Memory B cell (primary cell): ENCODE data around the gene TRPC3.

Source experiments
- ATAC-seq: fragments of 150-1000 bp; cut with Tn5 transposase; 2 replicates; pipeline ENCODE4 v1.10.0; 2021; ENCODE audit warnings: low read depth, mild to moderate bottlenecking, moderate library complexity
- DNase-seq, 2 donors: peaks; one replicate each; pipeline ENCODE4 v3.0.0; 2022; ENCODE audit warnings: low spot score in 2 of 2
- H3K27ac Mint-ChIP-seq: one replicate; pipeline ENCODE4 v1.8.0; 2022; ENCODE audit warnings: mild to moderate bottlenecking, moderate library complexity, mixed read lengths
- H3K27me3 Mint-ChIP-seq: one replicate; pipeline ENCODE4 v1.8.0; 2022; ENCODE audit warnings: mixed read lengths
- H3K36me3 Mint-ChIP-seq: one replicate; pipeline ENCODE4 v1.8.0; 2022; ENCODE audit warnings: mild to moderate bottlenecking, mixed read lengths
- H3K4me1 Mint-ChIP-seq: one replicate; pipeline ENCODE4 v1.8.0; 2022; ENCODE audit warnings: mixed read lengths
- H3K4me3 Mint-ChIP-seq: one replicate; pipeline ENCODE4 v1.8.0; 2022; ENCODE audit warnings: mild to moderate bottlenecking, moderate library complexity, mixed read lengths
- H3K9me3 Mint-ChIP-seq: one replicate; pipeline ENCODE4 v1.8.0; 2022; ENCODE audit warnings: mixed read lengths

The TRPC3 gene

DNA sequence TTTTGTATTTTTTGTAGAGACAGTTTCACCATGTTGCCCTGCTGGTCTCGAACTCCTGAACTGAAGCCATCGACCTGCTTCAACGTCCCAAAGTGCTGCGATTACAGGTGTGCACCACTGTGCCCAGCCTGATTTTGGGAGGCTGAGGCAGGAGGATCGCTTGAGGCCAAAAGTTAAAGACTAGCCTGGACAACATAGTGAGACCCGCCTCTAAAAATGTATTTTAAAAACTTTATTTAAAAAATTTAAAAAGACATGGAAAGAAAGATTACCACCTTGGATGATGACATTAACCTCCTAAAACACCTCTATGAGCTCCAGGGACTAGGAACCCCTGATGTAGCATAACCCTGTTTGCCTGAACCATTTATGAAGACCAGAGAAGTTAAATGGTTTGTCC, 75.8 kb downstream of the TRPC3 start:
- Mint-ChIP-seq H3K4me3 (no peak overlapping the region), H3K27me3 (peaks cover 9% of the 10 kb centered on the region)

DNA sequence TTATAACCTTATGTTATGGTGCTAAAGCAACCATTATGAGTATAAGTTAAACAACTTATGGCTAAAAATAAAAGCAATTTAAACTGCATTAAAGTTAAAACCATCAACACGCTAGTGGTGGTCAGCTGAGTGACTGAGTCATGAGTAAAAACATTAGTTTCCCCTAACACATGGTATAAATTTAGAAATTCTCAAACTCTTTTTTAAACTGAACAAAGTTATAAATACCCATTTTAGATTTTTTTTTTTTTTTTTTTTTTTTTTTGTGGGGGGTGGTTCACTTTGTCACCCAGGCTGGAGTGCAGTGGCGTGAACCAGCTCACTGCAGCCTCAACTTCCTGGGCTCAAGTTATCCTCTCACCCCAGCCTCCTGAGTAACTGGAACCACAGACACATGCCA, 76.2 kb downstream of the TRPC3 start:
- H3K4me1 Mint-ChIP-seq, result peaks cover 3% of the 10 kb centered on the region
- H3K27me3 Mint-ChIP-seq, result peaks cover 8% of the 10 kb centered on the region

More for the DNA sequence above, 75.8 kb downstream of the TRPC3 start:
- ATAC-seq, result no peak
- DNase-seq, result no peak
- Mint-ChIP-seq H3K36me3 (no peaks in the 10 kb centered on the region), H3K27ac (no peak overlapping the region), H3K9me3 (no peaks in the 10 kb centered on the region), H3K4me1 (peaks cover under 1% of the 10 kb centered on the region)

DNA sequence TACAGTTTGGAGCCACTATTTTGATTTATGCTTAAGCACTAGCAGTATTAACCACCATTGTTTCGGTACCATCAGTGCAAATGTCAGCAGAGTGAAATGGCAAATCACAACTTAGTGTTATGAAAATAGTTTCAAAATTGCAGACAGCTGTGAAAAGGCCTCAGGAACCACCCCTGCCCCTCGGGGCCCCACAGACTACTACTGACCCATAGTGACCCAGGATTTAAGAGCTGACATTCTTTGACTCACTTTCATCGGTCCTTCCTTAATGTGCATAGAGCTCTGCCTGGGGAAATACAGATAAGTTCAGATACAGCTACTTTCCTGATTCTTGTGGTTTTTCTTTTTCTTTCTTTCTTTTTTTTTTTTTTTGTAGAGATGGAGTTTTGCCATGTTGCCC, 78.3 kb downstream of the TRPC3 start:
- Mint-ChIP-seq H3K4me3 (no peak overlapping the region), H3K4me1 (peaks cover 10% of the 10 kb centered on the region), H3K36me3 (no peaks in the 10 kb centered on the region)

More for the DNA sequence above, 76.2 kb downstream of the TRPC3 start:
- ATAC-seq (no peak), DNase-seq (no peak)
- no peaks in the 10 kb centered on the region for H3K36me3 Mint-ChIP-seq
- H3K9me3 Mint-ChIP-seq, result no peaks in the 10 kb centered on the region
- no peak overlapping the region for H3K4me3 Mint-ChIP-seq
- no peak overlapping the region for H3K27ac Mint-ChIP-seq

DNA sequence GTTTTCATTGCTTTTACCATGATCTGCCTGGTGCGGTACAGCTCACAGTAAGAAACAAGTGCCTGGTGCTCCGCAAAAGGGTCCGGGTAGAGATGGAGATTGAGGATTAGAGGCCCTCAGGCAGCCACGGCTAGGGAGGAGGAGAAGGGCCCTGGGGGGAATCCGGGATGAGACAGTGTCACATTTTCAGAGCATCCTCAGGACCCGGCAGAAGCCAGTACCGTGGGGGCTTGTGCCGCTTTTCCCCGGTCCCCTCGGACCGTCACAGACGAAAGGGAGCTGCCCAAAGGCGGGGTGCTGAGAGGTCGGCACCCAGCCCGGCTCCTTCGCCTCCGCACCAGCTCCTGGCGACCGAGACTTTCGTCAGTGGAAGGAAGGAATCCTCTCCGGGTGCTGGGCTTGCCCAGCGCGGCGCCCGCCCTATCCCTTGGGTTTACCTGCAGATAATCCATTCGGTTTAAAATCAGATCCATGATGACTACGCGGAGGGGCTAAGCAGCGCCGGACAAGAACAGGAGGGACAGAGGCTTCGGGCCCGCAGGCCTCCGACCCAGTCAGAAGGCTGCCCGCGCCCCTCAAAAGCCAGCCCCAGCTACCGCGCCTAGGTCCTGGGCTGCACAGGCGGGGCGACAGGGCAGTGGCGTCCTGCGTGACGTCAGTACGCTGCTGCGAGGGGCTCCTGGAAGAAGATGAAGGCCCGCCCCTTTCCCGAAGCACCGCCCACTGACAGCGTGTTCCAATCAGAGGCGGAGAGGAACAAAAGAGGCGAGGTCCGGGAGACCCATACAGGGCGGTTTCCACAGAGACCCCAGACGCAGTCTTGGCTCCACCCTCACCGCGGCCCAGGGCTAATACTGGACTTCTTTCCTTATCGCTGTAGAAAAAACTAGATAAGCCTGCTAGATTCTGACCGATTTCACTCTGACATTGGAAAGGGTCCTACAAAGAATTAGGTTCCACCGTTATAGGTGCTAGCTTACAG, 81.7 kb downstream of the TRPC3 start, which contains the start of gene BBS7:
BBS7 (minus strand) TSS at position 634 of the 982 bp plus-strand sequence; CDS start at position 473, 161 bp downstream.
- Mint-ChIP-seq H3K4me1 (peaks cover 10% of the 10 kb centered on the region), H3K9me3 (no peaks in the 10 kb centered on the region), H3K36me3 (peaks cover 9% of the 10 kb centered on the region), H3K27me3 (peaks cover 1% of the 10 kb centered on the region), H3K4me3 (peak within 1 kb of the TSS; percentile 99), H3K27ac (peak within 1 kb of the TSS; percentile 89)
- ATAC-seq, result peak; percentile 97
- DNase-seq, result peak; percentile 91 to 92

More for the DNA sequence above, 78.3 kb downstream of the TRPC3 start:
- Mint-ChIP-seq H3K27ac (no peak overlapping the region), H3K9me3 (no peaks in the 10 kb centered on the region), H3K27me3 (peaks cover 6% of the 10 kb centered on the region)
- ATAC-seq, result no peak
- no peak for DNase-seq

DNA sequence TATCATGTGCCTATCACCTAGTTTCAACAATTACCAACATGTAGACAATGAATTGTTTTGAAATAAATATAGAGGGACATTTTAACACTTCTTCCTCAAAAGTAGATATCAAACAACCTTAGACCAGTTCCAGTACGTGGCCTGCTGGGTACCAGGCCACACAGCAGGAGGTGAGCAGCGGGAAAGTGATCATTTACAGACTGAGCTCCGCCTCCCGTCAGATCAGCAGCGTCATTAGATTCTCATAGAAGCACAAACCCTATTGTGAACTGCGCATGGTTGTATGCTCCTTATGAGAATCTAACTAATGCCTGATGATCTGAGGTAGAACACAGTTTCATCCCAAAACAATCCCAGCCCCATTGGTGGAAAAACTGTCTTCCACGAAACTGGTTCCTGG, 88.1 kb downstream of the TRPC3 start:
- H3K9me3 Mint-ChIP-seq, result no peaks in the 10 kb centered on the region
- H3K27me3 Mint-ChIP-seq, result no peaks in the 10 kb centered on the region
- no peak overlapping the region for H3K4me3 Mint-ChIP-seq
- ATAC-seq (no peak), DNase-seq (no peak)
- H3K27ac Mint-ChIP-seq, result no peak overlapping the region
- peaks cover 1% of the 10 kb centered on the region for H3K4me1 Mint-ChIP-seq
- H3K36me3 Mint-ChIP-seq, result peaks cover 11% of the 10 kb centered on the region

DNA sequence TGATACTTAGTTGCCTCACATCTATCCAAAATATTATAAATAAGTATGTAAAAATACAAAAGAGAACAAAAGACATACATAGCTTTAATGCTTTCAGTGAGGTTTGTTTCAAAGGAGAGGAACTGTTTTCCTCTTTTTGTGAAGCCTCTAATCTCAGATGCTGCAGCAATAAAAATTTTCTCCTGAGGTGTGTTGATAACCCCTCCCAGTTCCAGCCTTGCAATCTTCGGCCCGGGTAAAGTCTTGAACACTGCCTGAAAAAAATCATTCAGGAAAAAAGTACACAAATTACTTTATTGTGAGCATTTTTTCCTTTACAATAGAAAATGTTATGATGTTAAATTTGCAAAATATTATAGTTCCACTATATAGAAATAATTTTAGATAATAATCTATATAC, 90.4 kb downstream of the TRPC3 start:
- ATAC-seq (no peak), DNase-seq (no peak)
- peaks cover 7% of the 10 kb centered on the region for H3K36me3 Mint-ChIP-seq
- no peak overlapping the region for H3K27ac Mint-ChIP-seq
- no peaks in the 10 kb centered on the region for H3K9me3 Mint-ChIP-seq
- H3K4me3 Mint-ChIP-seq, result no peak overlapping the region
- H3K27me3 Mint-ChIP-seq, result no peaks in the 10 kb centered on the region
- H3K4me1 Mint-ChIP-seq, result no peaks in the 10 kb centered on the region

DNA sequence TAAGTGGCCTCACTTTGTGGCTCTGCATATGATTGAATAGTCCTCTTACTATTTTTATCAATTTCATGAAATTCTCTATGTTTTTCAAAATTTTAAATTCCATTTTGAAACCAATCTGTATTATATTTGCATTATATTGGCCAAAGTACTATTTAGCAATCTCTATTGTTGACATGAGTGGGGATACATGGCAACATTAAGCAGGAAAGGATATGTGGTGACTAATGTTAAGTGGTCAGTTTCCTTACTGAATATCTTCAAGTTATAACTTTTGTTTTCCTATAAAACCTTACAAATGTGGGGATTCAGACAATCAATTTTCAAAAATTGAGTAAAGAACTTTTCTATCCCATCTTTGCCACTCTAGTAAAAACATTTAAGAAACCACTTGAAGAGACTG, 91.7 kb downstream of the TRPC3 start:
- Mint-ChIP-seq H3K4me3 (no peak overlapping the region), H3K4me1 (no peaks in the 10 kb centered on the region), H3K36me3 (peaks cover 2% of the 10 kb centered on the region), H3K27ac (no peak overlapping the region), H3K9me3 (no peaks in the 10 kb centered on the region), H3K27me3 (no peaks in the 10 kb centered on the region)
- no peak for ATAC-seq
- no peak for DNase-seq

DNA sequence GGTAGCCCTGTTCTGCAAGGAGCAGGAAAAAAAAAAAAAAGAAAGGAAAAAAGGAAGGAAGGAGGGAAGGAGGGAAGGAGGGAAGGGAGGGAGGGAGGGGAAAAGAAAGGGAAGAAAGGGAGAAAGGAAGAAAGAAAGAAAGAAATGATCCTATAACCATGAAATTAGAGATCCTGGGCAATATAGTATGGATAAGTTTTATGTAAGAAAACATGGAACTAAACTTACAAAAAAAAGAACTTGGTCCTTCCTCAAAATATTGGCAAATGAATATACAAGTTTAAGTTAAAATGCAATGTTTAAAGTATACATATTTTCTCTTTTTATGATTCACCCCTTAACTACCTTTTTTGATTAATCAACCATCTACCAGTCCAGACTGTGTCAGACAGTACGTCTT, 100.5 kb downstream of the TRPC3 start:
- no peaks in the 10 kb centered on the region for H3K9me3 Mint-ChIP-seq
- H3K36me3 Mint-ChIP-seq, result peaks cover 19% of the 10 kb centered on the region
- no peaks in the 10 kb centered on the region for H3K27me3 Mint-ChIP-seq
- DNase-seq (no peak), ATAC-seq (no peak)
- no peaks in the 10 kb centered on the region for H3K4me1 Mint-ChIP-seq
- no peak overlapping the region for H3K27ac Mint-ChIP-seq
- no peak overlapping the region for H3K4me3 Mint-ChIP-seq

DNA sequence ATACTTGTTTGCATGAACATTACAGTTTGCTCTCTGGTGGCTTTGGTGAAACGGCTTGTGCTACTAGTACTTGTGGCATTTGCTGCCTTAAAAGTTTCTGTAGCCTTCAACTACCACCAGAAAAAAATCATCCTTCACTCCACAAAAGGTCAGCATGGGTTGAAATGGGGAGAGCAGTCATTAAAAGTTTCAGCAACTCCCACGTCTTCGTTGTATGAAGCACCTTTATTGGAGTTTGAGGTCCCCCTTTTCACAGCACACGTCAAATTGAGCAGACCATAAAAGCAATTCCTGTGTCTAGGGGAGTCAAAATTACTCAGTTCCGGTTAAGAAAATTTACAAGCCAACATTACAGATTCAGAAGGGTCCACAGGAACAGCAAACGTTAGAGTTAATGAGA, 105.2 kb downstream of the TRPC3 start:
- H3K4me1 Mint-ChIP-seq, result no peaks in the 10 kb centered on the region
- H3K27ac Mint-ChIP-seq, result no peak overlapping the region
- H3K36me3 Mint-ChIP-seq, result peaks cover 20% of the 10 kb centered on the region
- no peaks in the 10 kb centered on the region for H3K9me3 Mint-ChIP-seq
- no peak for ATAC-seq
- no peaks in the 10 kb centered on the region for H3K27me3 Mint-ChIP-seq
- DNase-seq, result no peak
- no peak overlapping the region for H3K4me3 Mint-ChIP-seq

DNA sequence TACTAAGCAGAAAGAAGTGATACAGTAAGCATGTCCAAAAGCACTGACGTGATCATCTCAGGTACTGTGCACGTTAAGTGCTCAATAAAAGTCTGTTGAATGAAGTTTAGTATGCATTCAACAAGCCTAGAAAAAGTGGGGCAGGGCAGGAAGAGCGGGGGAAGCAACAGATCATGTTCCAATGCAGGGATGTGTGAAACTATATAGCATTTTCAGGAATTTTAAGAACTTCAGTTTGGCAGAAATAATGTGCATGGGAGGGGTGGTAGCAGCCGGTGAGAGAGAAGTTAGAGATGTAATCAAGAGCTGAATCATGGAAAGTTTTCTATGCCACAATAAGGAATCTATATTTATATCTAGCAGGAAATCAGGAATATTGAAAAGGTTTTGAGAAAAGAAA, 109.0 kb downstream of the TRPC3 start:
- H3K4me3 Mint-ChIP-seq, result no peak overlapping the region
- no peak overlapping the region for H3K27ac Mint-ChIP-seq
- H3K4me1 Mint-ChIP-seq, result no peaks in the 10 kb centered on the region
- H3K9me3 Mint-ChIP-seq, result peaks cover 2% of the 10 kb centered on the region
- DNase-seq, result no peak
- peaks cover 28% of the 10 kb centered on the region for H3K36me3 Mint-ChIP-seq
- ATAC-seq, result no peak
- no peaks in the 10 kb centered on the region for H3K27me3 Mint-ChIP-seq

DNA sequence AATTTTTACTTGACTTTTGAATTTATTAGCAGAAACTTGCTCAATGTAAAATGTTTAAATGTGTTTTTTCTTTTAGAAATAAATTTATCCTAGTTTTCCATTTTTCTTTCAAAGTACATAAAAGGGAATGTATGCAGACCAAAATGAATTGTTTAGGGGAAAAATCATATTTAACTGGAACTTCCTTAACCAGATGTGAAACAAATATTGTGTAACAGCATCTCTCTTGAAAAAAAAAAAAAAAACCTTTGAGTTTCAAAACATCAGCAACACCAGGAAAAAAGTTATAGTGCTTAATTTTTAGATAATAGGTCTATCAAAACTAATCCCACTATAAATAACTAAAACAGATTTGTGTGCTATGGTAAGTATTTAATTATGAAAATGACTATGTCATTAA, 113.7 kb downstream of the TRPC3 start:
- DNase-seq, result no peak
- Mint-ChIP-seq H3K36me3 (peaks cover 15% of the 10 kb centered on the region), H3K27ac (no peak overlapping the region), H3K4me3 (no peak overlapping the region), H3K4me1 (no peaks in the 10 kb centered on the region), H3K27me3 (no peaks in the 10 kb centered on the region), H3K9me3 (peaks cover 2% of the 10 kb centered on the region)
- ATAC-seq, result no peak

DNA sequence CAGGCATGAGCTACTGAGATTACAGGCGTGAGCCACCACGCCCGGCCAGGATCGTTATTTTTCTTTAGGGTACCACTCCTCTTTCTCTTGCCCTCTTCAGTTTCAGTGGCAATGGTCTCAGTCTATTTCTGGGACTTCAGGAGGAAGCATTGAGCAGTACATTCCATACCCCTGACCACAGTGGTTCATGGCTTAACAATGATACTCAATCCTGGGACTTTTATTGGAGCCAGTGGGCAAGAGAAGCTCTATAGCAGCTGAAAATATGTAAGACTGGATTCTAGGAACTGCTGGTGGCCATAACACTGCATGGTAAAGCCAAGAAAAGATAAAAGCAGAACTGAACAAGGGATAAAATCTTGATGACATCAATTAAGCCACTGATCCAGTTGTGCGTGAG, 122.3 kb downstream of the TRPC3 start:
- H3K27ac Mint-ChIP-seq, result no peak overlapping the region
- no peaks in the 10 kb centered on the region for H3K9me3 Mint-ChIP-seq
- no peaks in the 10 kb centered on the region for H3K4me1 Mint-ChIP-seq
- H3K36me3 Mint-ChIP-seq, result peaks cover 5% of the 10 kb centered on the region
- H3K4me3 Mint-ChIP-seq, result no peak overlapping the region
- H3K27me3 Mint-ChIP-seq, result no peaks in the 10 kb centered on the region
- no peak for DNase-seq
- ATAC-seq, result no peak
